ENCODE data around the gene MYRF.

- TF ChIP-seq EZH2 (IDR thresholded peaks at IDR 0.05; ENCODE audit: low read depth) = no peak
- TF ChIP-seq, protein P1, sequence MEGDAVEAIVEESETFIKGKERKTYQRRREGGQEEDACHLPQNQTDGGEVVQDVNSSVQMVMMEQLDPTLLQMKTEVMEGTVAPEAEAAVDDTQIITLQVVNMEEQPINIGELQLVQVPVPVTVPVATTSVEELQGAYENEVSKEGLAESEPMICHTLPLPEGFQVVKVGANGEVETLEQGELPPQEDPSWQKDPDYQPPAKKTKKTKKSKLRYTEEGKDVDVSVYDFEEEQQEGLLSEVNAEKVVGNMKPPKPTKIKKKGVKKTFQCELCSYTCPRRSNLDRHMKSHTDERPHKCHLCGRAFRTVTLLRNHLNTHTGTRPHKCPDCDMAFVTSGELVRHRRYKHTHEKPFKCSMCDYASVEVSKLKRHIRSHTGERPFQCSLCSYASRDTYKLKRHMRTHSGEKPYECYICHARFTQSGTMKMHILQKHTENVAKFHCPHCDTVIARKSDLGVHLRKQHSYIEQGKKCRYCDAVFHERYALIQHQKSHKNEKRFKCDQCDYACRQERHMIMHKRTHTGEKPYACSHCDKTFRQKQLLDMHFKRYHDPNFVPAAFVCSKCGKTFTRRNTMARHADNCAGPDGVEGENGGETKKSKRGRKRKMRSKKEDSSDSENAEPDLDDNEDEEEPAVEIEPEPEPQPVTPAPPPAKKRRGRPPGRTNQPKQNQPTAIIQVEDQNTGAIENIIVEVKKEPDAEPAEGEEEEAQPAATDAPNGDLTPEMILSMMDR (conservative IDR thresholded peaks at IDR 0.05) = no peak
These were observed 41.4 kb upstream of the MYRF start for GRCh38 chr11:61711037-61711436.

Measured in PC-9 (cell line).